ENCODE measurements around the gene ITGA2. TPM values are rescaled to one million over a fixed set of nuclear protein-coding genes. Genes with fewer than 3 reads are reported as not detected.

Gene ITGA2
- total and polyA plus RNA-seq, 9 of the 15 experiments (the other 6 are each of a cell fraction or from before 2014, with no cell fraction given) = 0.01 to 0.09 (median 0.03) TPM; not detected in 5

GRCh38 chr5:53013857-53014256, 24.7 kb downstream of the ITGA2 start:
- Histone ChIP-seq H3K4me3 (no peak overlapping the region), H3K4me2 (ENCODE audit: insufficient read depth, low read length) (no peak overlapping the region), H3K9me1 (ENCODE audit: control insufficient read depth, insufficient read depth, low read length) (no peaks in the 10 kb centered on the region), H3K4me1 (replicated peaks in 1 of 2; ENCODE audit: control insufficient read depth in 2 of 2, insufficient read depth in 2 of 2, low read length in 2 of 2) (no peaks in the 10 kb centered on the region; a peak in 1 of 5 replicates), H2AFZ (ENCODE audit: low read depth, low read length) (no peak overlapping the region), H3K27me3 (ENCODE audit: control insufficient read depth in 2 of 2, insufficient read depth in 2 of 2, low read length in 2 of 2) (peaks cover 0 to 11% of the 10 kb centered on the region in 2 experiments; a peak in 1 of 5 replicates), H3K36me3 (ENCODE audit: control insufficient read depth, insufficient read depth, low read length) (no peaks in the 10 kb centered on the region), H3K9me3 (replicated peaks; ENCODE audit: control insufficient read depth, insufficient read depth, low read depth, low read length) (no peaks in the 10 kb centered on the region), H3K9ac (ENCODE audit: insufficient read depth in 1 of 2, low read depth in 2 of 2, low read length in 2 of 2) (no peak overlapping the region), H3K27ac (ENCODE audit: extremely low read depth, low read depth, low read length) (no peak overlapping the region), H4K20me1 (replicated peaks; ENCODE audit: control insufficient read depth, insufficient read depth, low read length) (no peaks in the 10 kb centered on the region), H3K79me2 (ENCODE audit: control insufficient read depth, insufficient read depth, low read length) (no peaks in the 10 kb centered on the region)
- in situ Hi-C loops (cut with MboI) = no loop called here
- DNase-seq (ENCODE audit: extremely low read depth in 1 of 4, low spot score in 3 of 4) (no peak), ATAC-seq (no peak), FAIRE-seq (no peak)
- ChIA-PET POLR2A (no interaction called here), CTCF (ENCODE audit: low intra/inter-chr PET ratio) (no interaction called here)
- 4% methylated on average over 2 of the region's 2 CpGs for whole genome bisulfite sequencing (ENCODE audit: insufficient coverage, low coverage, missing lambda C conversion rate)
- intact Hi-C loops (cut with micrococcal nuclease) = no loop called here
- no TSS peak for BruUV-seq (replicated peaks)
- no peak for TF ChIP-seq KDM5B (IDR thresholded peaks at IDR 0.05; ENCODE audit: insufficient replicate concordance, low read depth, low read length)
- TF ChIP-seq POLR2A (conservative IDR thresholded peaks at IDR 0.05) = no peak
- TF ChIP-seq RFX7 (CRISPR knock-in tag; IDR thresholded peaks at IDR 0.05) = no peak
- TF ChIP-seq MED1 (CRISPR knock-in tag; IDR thresholded peaks at IDR 0.05; ENCODE audit: borderline replicate concordance) = no peak
- TF ChIP-seq SPI1 (IDR thresholded peaks at IDR 0.05; ENCODE audit: borderline replicate concordance, low read depth, low read length) = peak; percentile 39; the same call in 1 of the 2 replicates

GRCh38 chr5:53017383-53017782, 28.2 kb downstream of the ITGA2 start:
- in situ Hi-C loops (cut with MboI) = no loop called here
- no peak overlapping the region for H2AFZ ChIP-seq (ENCODE audit: low read depth, low read length)
- CTCF ChIA-PET (ENCODE audit: low intra/inter-chr PET ratio) = no interaction called here
- H3K27ac ChIP-seq (ENCODE audit: extremely low read depth, low read depth, low read length) = no peak overlapping the region
- no peak for DNase-seq (ENCODE audit: extremely low read depth in 1 of 4, low spot score in 3 of 4)
- no peak overlapping the region for H3K4me3 ChIP-seq
- no peak for ATAC-seq
- H3K36me3 ChIP-seq (ENCODE audit: control insufficient read depth, insufficient read depth, low read length) = no peaks in the 10 kb centered on the region
- FAIRE-seq = no peak
- no peaks in the 10 kb centered on the region for H3K9me3 ChIP-seq (replicated peaks; ENCODE audit: control insufficient read depth, insufficient read depth, low read depth, low read length)
- intact Hi-C loops (cut with micrococcal nuclease) = no loop called here
- no peak overlapping the region for H3K9ac ChIP-seq (ENCODE audit: insufficient read depth in 1 of 2, low read depth in 2 of 2, low read length in 2 of 2)
- no peaks in the 10 kb centered on the region for H3K79me2 ChIP-seq (ENCODE audit: control insufficient read depth, insufficient read depth, low read length)
- peaks cover 0 to 11% of the 10 kb centered on the region in 2 experiments; a peak in 1 of 5 replicates for H3K27me3 ChIP-seq (ENCODE audit: control insufficient read depth in 2 of 2, insufficient read depth in 2 of 2, low read length in 2 of 2)
- POLR2A ChIA-PET = no interaction called here
- H3K4me1 ChIP-seq (replicated peaks in 1 of 2; ENCODE audit: control insufficient read depth in 2 of 2, insufficient read depth in 2 of 2, low read length in 2 of 2) = no peaks in the 10 kb centered on the region; a peak in 1 of 5 replicates
- 2% methylated on average over 5 of the region's 5 CpGs for WGBS (ENCODE audit: insufficient coverage, low coverage, missing lambda C conversion rate)
- H3K9me1 ChIP-seq (ENCODE audit: control insufficient read depth, insufficient read depth, low read length) = no peaks in the 10 kb centered on the region
- BruUV-seq (replicated peaks) = no TSS peak
- H4K20me1 ChIP-seq (replicated peaks; ENCODE audit: control insufficient read depth, insufficient read depth, low read length) = no peaks in the 10 kb centered on the region
- no peak overlapping the region for H3K4me2 ChIP-seq (ENCODE audit: insufficient read depth, low read length)
- TF ChIP-seq E2F6 (IDR thresholded peaks at IDR 0.05; ENCODE audit: borderline replicate concordance in 1 of 2, extremely low read depth in 1 of 2, insufficient read depth in 1 of 2, insufficient read length in 1 of 2, low read depth in 1 of 2, low read length in 1 of 2, poor library complexity in 1 of 2, severe bottlenecking in 1 of 2) = no peak

Data from K562 (cell line).